A549 (cell line): ENCODE results near the gene SLIT1. TPM values are rescaled to one million over a fixed set of nuclear protein-coding genes. Genes with fewer than 3 reads are reported as not detected.

Source experiments
- ATAC-seq, 2 experiments: fragments of 200-7000 bp in 1 of 2; fragments of >200 bp in 1 of 2; cut with Nextera tagmentation in 1 of 2; cut with Tn5 transposase in 1 of 2; 3 replicates each; pipeline versions ENCODE4 v1.8.0 to v1.9.1; 2018 to 2020; ENCODE audit warnings: mild to moderate bottlenecking in 1 of 2, moderate library complexity in 1 of 2
- CTCF ChIA-PET: fragments of 300-600 bp; sonication (Branson Sonifier 250); formaldehyde crosslinking; extraction: SDS; loops from one replicate; lab custom pipeline; 2021; ENCODE audit warnings: antibody characterized with exemption, inconsistent platforms; lab: Yijun Ruan, JAX
- POLR2A ChIA-PET: fragments of 350-600 bp; formaldehyde crosslinking; extraction: SDS; loops from one replicate; lab custom pipeline; 2021; ENCODE audit warnings: antibody characterized with exemption, inconsistent platforms; lab: Yijun Ruan, JAX
- DNase-seq, 2 experiments: peaks; one replicate each; pipeline versions ENCODE4 v3.0.0 to v3.0.0-alpha.2; 2011 to 2016; ENCODE audit warnings: low read depth in 1 of 2, low spot score in 1 of 2
- FAIRE-seq: peaks from 2 replicates; lab custom pipeline; 2011; peaks lifted over from hg19 to GRCh38; lab: Jason Lieb, UNC
- H3K27ac ChIP-seq, 2 experiments: fragments of >200 bp; sonication (Bioruptor Twin); formaldehyde crosslinking; 3 replicates each; pipeline ENCODE4 v1.5.1; 2016 to 2017
- H3K4me1 ChIP-seq: fragments of >200 bp; sonication (Bioruptor Twin); formaldehyde crosslinking; 3 replicates; pipeline ENCODE4 v1.6.1; 2016
- H3K4me2 ChIP-seq: fragments of >200 bp; sonication (Bioruptor Twin); formaldehyde crosslinking; 3 replicates; pipeline ENCODE4 v1.6.1; 2016
- H3K4me3 ChIP-seq: fragments of >200 bp; sonication (Bioruptor Twin); formaldehyde crosslinking; 3 replicates; pipeline ENCODE4 v1.5.1; 2016
- H3K9me3 ChIP-seq: fragments of >200 bp; sonication (Bioruptor Twin); formaldehyde crosslinking; 3 replicates; pipeline ENCODE4 v1.6.1; 2016
- CBX8 ChIP-seq: fragments of 200-600 bp; sonication (generic); IDR thresholded peaks from 2 replicates; pipeline ENCODE4 v1.6.1; 2016
- EP300 ChIP-seq, 2 experiments: fragments of >200 bp; sonication (Bioruptor Twin); formaldehyde crosslinking; IDR thresholded peaks; 2 replicates in 1 of 2; 3 replicates in 1 of 2; pipeline ENCODE4 v1.6.1; 2016 to 2017
- HDAC2 ChIP-seq: fragments of 200-600 bp; sonication (generic); IDR thresholded peaks from 2 replicates; pipeline ENCODE4 v1.6.1; 2016
- HOXA7 ChIP-seq: fragments of 250-450 bp; sonication (Bioruptor Pico); IDR thresholded peaks from 2 replicates; pipeline ENCODE4 v1.5.0; 2020; ENCODE audit warnings: mild to moderate bottlenecking, moderate library complexity
- HOXB13 ChIP-seq: fragments of 250-450 bp; sonication (Bioruptor Pico); IDR thresholded peaks from 2 replicates; pipeline ENCODE4 v1.5.0; 2020; ENCODE audit warnings: low read depth, mild to moderate bottlenecking, moderate library complexity
- JUNB ChIP-seq: fragments of >200 bp; sonication (Bioruptor Twin); formaldehyde crosslinking; IDR thresholded peaks from 2 replicates; pipeline ENCODE4 v1.6.1; 2016
- KDM1A ChIP-seq: fragments of 200-600 bp; sonication (generic); IDR thresholded peaks from 2 replicates; pipeline ENCODE4 v1.6.1; 2016; ENCODE audit warnings: low read depth, mild to moderate bottlenecking
- KDM5A ChIP-seq: fragments of 200-600 bp; sonication (generic); IDR thresholded peaks from 2 replicates; pipeline ENCODE4 v1.6.1; 2016; ENCODE audit warnings: antibody characterized with exemption, mild to moderate bottlenecking
- MAZ ChIP-seq: fragments of 150-350 bp; IDR thresholded peaks from 2 replicates; pipeline ENCODE4 v1.6.1; 2014; ENCODE audit warnings: antibody characterized with exemption, low read depth, low read length, borderline replicate concordance
- NFE2L2 ChIP-seq: fragments of 150-350 bp; conservative IDR thresholded peaks from 2 replicates; pipeline ENCODE4 v1.6.1; 2014; ENCODE audit warnings: low read length
- NPAS2 ChIP-seq: fragments of 250-450 bp; sonication (Bioruptor Pico); IDR thresholded peaks from 2 replicates; pipeline ENCODE4 v1.8.0; 2022; ENCODE audit warnings: mild to moderate bottlenecking, moderate library complexity, borderline replicate concordance
- NR3C1 ChIP-seq: fragments of >200 bp; sonication (Bioruptor Twin); formaldehyde crosslinking; IDR thresholded peaks from 3 replicates; pipeline ENCODE4 v1.6.1; 2017
- PHF8 ChIP-seq: fragments of 200-600 bp; sonication (generic); IDR thresholded peaks from 2 replicates; pipeline ENCODE4 v1.6.1; 2016; ENCODE audit warnings: low read depth, mild to moderate bottlenecking, antibody characterized with exemption, moderate library complexity, borderline replicate concordance
- POLR2A ChIP-seq: IDR thresholded peaks from 2 replicates; pipeline ENCODE4 v1.6.1; 2012; ENCODE audit warnings: mild to moderate bottlenecking, low read length
- RCOR1 ChIP-seq: fragments of 150-350 bp; IDR thresholded peaks from 2 replicates; pipeline ENCODE4 v1.6.1; 2014; ENCODE audit warnings: antibody characterized with exemption, low read length, low read depth
- RFX5 ChIP-seq: fragments of 450-650 bp; IDR thresholded peaks from 2 replicates; pipeline ENCODE4 v1.7.1; 2014; ENCODE audit warnings: antibody characterized with exemption, mild to moderate bottlenecking, moderate library complexity
- SMC3 ChIP-seq: fragments of >200 bp; sonication (Bioruptor Twin); formaldehyde crosslinking; IDR thresholded peaks from 3 replicates; pipeline ENCODE4 v1.6.1; 2018; ENCODE audit warnings: inconsistent platforms
- ZC3H11A ChIP-seq: fragments of 450-650 bp; IDR thresholded peaks from 2 replicates; pipeline ENCODE4 v1.6.1; 2014; ENCODE audit warnings: antibody characterized with exemption, mild to moderate bottlenecking
- WGBS: methylation state at CpG from one replicate; pipeline ENCODE4 v1.1.6; 2017; ENCODE audit errors: missing lambda C conversion rate; 5-methylcytosine and 5-hydroxymethylcytosine counted together
- polyA plus RNA-seq, 4 experiments: library from polyadenylated mRNA; depleted of rRNA in 3 of 4; stranded (reverse); fragments of >200 nt; fragmentation: RNase III in 1 of 4; extraction: RNeasy Plus Mini Kit Qiagen cat#74134 plus additional on column Dnase treatment in 1 of 4; gene quantifications; 2 replicates in 3 of 4; 3 replicates in 1 of 4; pipeline ENCODE4 v1.2.3, GENCODE V29; 2011 to 2017
- TF ChIP-seq, protein P1 (sequence below): fragments of 450-650 bp; IDR thresholded peaks from 2 replicates; pipeline ENCODE4 v1.6.1; 2014; ENCODE audit warnings: antibody characterized with exemption
- TF ChIP-seq, protein P2 (sequence below): IDR thresholded peaks from 2 replicates; pipeline ENCODE4 v1.6.1; 2012
- TF ChIP-seq, protein P3 (sequence below): fragments of >200 bp; sonication (Bioruptor Twin); formaldehyde crosslinking; IDR thresholded peaks from 2 replicates; pipeline ENCODE4 v1.6.1; 2016
- TF ChIP-seq, protein P4 (sequence below): fragments of 250-450 bp; sonication (Bioruptor Pico); IDR thresholded peaks from 2 replicates; pipeline ENCODE4 v1.5.0; 2021; ENCODE audit warnings: mild to moderate bottlenecking, moderate library complexity, borderline replicate concordance
- TF ChIP-seq, protein P5 (sequence below): fragments of 250-450 bp; sonication (Bioruptor Pico); IDR thresholded peaks from 2 replicates; pipeline ENCODE4 v1.5.0; 2020; ENCODE audit warnings: low read depth, mild to moderate bottlenecking, moderate library complexity
- TF ChIP-seq, protein P6 (sequence below): fragments of >200 bp; sonication (Bioruptor Twin); formaldehyde crosslinking; IDR thresholded peaks from 3 replicates; pipeline ENCODE4 v1.6.1; 2016
- TF ChIP-seq, protein P7 (sequence below): fragments of 150-350 bp; IDR thresholded peaks from 2 replicates; pipeline ENCODE4 v1.6.1; 2014; ENCODE audit warnings: low read depth, mild to moderate bottlenecking, low read length

The SLIT1 gene
- polyA plus RNA-seq, 2 of the 4 experiments (the other 2 are of a cell fraction): 0.05 to 0.09 TPM

DNA sequence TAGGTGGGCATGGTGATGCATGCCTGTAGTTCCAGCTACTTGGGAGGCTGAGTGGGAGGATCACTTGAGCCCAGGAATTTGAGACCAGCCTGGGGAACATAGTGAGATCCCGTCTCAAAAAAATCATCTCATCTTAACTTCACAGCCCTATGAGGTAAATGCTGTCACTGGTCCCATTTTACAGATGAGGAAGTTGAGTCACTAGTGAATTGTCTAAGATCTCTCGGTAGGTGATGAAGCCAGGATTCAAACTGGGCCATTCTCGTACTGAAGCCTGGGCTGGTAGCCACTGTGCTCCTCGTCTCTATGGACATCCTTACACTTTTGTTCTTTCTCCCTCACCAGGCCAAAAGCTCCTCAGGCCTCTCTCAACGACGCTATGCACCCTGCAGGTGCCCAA, 6.4 kb downstream of the SLIT1 start:
- FAIRE-seq (no peak), DNase-seq (no peak), ATAC-seq (no peak)
- TF ChIP-seq KDM5A (no peak), NFE2L2 (no peak), CBX8 (no peak), PHF8 (no peak), RFX5 (no peak), SMC3 (no peak)
- TF ChIP-seq, protein P1, sequence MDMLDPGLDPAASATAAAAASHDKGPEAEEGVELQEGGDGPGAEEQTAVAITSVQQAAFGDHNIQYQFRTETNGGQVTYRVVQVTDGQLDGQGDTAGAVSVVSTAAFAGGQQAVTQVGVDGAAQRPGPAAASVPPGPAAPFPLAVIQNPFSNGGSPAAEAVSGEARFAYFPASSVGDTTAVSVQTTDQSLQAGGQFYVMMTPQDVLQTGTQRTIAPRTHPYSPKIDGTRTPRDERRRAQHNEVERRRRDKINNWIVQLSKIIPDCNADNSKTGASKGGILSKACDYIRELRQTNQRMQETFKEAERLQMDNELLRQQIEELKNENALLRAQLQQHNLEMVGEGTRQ: no peak
- TF ChIP-seq, protein P2, sequence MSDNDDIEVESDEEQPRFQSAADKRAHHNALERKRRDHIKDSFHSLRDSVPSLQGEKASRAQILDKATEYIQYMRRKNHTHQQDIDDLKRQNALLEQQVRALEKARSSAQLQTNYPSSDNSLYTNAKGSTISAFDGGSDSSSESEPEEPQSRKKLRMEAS: no peak
- TF ChIP-seq, protein P3, sequence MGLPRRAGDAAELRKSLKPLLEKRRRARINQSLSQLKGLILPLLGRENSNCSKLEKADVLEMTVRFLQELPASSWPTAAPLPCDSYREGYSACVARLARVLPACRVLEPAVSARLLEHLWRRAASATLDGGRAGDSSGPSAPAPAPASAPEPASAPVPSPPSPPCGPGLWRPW: no peak
- Histone ChIP-seq H3K4me2 (no peak overlapping the region), H3K27ac (no peak overlapping the region), H3K9me3 (no peaks in the 10 kb centered on the region), H3K4me1 (no peaks in the 10 kb centered on the region), H3K4me3 (no peak overlapping the region)
- POLR2A ChIA-PET: no interaction called here
- CTCF ChIA-PET: interaction anchor here (0.8 to 9.3 kb wide), 4 partner anchors 11 to 31 kb away, joined by 4 to 96 read pairs (median 18); no protein-coding TSS in a partner anchor
- 47% methylated on average over 6 of the region's 6 CpGs for WGBS

DNA sequence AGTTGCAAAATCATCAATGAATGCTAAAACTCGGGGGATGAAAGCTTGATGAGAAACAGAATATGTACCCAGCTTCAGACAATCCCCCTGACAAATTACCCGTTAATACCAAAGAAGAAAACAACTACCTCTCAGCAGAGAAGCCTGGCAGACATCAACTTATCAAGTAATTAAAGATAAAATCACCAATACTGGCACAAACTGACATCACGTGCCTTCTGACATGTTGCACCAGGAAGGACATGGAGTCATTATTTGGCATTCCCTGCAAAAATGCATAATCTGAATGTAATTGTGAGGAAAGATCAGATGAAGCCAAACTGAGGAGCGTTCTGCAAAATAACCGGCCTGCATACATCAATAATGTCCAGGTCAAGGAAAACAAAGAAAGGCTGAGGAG, 7.7 kb downstream of the SLIT1 start:
- no peak for DNase-seq
- POLR2A ChIA-PET: no interaction called here
- WGBS: 36% methylated on average over 5 of the region's 5 CpGs

More for the DNA sequence above, 7.7 kb downstream of the SLIT1 start:
- CTCF ChIA-PET: interaction anchor here (2.0 to 9.3 kb wide), 3 partner anchors 18 to 106 kb away, joined by 9 to 96 read pairs (median 27); no protein-coding TSS in a partner anchor
- H3K9me3 ChIP-seq: no peaks in the 10 kb centered on the region
- TF ChIP-seq, protein P4, sequence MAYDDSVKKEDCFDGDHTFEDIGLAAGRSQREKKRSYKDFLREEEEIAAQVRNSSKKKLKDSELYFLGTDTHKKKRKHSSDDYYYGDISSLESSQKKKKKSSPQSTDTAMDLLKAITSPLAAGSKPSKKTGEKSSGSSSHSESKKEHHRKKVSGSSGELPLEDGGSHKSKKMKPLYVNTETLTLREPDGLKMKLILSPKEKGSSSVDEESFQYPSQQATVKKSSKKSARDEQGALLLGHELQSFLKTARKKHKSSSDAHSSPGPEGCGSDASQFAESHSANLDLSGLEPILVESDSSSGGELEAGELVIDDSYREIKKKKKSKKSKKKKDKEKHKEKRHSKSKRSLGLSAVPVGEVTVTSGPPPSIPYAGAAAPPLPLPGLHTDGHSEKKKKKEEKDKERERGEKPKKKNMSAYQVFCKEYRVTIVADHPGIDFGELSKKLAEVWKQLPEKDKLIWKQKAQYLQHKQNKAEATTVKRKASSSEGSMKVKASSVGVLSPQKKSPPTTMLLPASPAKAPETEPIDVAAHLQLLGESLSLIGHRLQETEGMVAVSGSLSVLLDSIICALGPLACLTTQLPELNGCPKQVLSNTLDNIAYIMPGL: no peak
- no peak for TF ChIP-seq NPAS2 (CRISPR knock-in tag)
- no peak for TF ChIP-seq KDM5A
- TF ChIP-seq, protein P5, sequence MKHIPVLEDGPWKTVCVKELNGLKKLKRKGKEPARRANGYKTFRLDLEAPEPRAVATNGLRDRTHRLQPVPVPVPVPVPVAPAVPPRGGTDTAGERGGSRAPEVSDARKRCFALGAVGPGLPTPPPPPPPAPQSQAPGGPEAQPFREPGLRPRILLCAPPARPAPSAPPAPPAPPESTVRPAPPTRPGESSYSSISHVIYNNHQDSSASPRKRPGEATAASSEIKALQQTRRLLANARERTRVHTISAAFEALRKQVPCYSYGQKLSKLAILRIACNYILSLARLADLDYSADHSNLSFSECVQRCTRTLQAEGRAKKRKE (CRISPR knock-in tag): no peak
- TF ChIP-seq, protein P6, sequence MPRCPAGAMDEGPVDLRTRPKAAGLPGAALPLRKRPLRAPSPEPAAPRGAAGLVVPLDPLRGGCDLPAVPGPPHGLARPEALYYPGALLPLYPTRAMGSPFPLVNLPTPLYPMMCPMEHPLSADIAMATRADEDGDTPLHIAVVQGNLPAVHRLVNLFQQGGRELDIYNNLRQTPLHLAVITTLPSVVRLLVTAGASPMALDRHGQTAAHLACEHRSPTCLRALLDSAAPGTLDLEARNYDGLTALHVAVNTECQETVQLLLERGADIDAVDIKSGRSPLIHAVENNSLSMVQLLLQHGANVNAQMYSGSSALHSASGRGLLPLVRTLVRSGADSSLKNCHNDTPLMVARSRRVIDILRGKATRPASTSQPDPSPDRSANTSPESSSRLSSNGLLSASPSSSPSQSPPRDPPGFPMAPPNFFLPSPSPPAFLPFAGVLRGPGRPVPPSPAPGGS: no peak
- no peak for TF ChIP-seq HOXA7
- TF ChIP-seq ZC3H11A: no peak
- TF ChIP-seq, protein P7, sequence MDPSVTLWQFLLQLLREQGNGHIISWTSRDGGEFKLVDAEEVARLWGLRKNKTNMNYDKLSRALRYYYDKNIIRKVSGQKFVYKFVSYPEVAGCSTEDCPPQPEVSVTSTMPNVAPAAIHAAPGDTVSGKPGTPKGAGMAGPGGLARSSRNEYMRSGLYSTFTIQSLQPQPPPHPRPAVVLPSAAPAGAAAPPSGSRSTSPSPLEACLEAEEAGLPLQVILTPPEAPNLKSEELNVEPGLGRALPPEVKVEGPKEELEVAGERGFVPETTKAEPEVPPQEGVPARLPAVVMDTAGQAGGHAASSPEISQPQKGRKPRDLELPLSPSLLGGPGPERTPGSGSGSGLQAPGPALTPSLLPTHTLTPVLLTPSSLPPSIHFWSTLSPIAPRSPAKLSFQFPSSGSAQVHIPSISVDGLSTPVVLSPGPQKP: no peak
- TF ChIP-seq JUNB: no peak
- no peak for TF ChIP-seq HOXB13 (CRISPR knock-in tag)
- no peak for TF ChIP-seq POLR2A
- no peak for TF ChIP-seq EP300 (IDR thresholded peaks at IDR 0.05)
- TF ChIP-seq NR3C1: no peak
- no peak for TF ChIP-seq HDAC2
- TF ChIP-seq KDM1A: no peak
- no peak for TF ChIP-seq RCOR1
- no peak for TF ChIP-seq MAZ
- TF ChIP-seq, all 56 proteins: peak for 0
- FAIRE-seq (no peak), ATAC-seq (no peak)
- H3K4me3 ChIP-seq: no peak overlapping the region
- H3K27ac ChIP-seq: no peak overlapping the region
- H3K4me1 ChIP-seq: no peaks in the 10 kb centered on the region
- no peak overlapping the region for H3K4me2 ChIP-seq
